ENCODE data around the gene LSM14A.
"Not testable (repeated sequence)": the region's sequence is repeated elsewhere in the genome, so short reads cannot be mapped to it uniquely, and the experiment has no call there.

Gene LSM14A

GRCh38 chr19:34158966-34159365 is 13.3 kb upstream of the LSM14A start:
- DNase-seq (ENCODE audit: low read depth) = not testable (repeated sequence)

GRCh38 chr19:34159541-34159940 is 12.8 kb upstream of the LSM14A start:
- DNase-seq (ENCODE audit: low read depth) = not testable (repeated sequence)

- not testable (repeated sequence) for DNase-seq (ENCODE audit: low read depth)
These were observed 10.4 kb upstream of the LSM14A start for GRCh38 chr19:34161902-34162301.

GRCh38 chr19:34165295-34165738 is 7.0 kb upstream of the LSM14A start:
- DNase-seq (ENCODE audit: low read depth) = no peak

- DNase-seq (ENCODE audit: low read depth) = not testable (repeated sequence)
These were observed 2.7 kb upstream of the LSM14A start for GRCh38 chr19:34169475-34170199.

- DNase-seq (ENCODE audit: low read depth) = no peak
These were observed 796 bp upstream of the LSM14A start for GRCh38 chr19:34171539-34171876.

GRCh38 chr19:34172661-34173192 is 423 bp downstream of the LSM14A start:
- no peak for DNase-seq (ENCODE audit: low read depth)

GRCh38 chr19:34173193-34173956 is 1.1 kb downstream of the LSM14A start:
- no peak for DNase-seq (ENCODE audit: low read depth)

GRCh38 chr19:34175173-34175572 is 2.9 kb downstream of the LSM14A start:
- DNase-seq (ENCODE audit: low read depth) = not testable (repeated sequence)

- no peak for DNase-seq (ENCODE audit: low read depth)
These were observed 4.3 kb downstream of the LSM14A start for GRCh38 chr19:34176581-34176980.

- DNase-seq (ENCODE audit: low read depth) = no peak
These were observed 5.9 kb downstream of the LSM14A start for GRCh38 chr19:34178274-34178610.

GRCh38 chr19:34179066-34179465 is 6.8 kb downstream of the LSM14A start:
- no peak for DNase-seq (ENCODE audit: low read depth)

- no peak for DNase-seq (ENCODE audit: low read depth)
These were observed 8.0 kb downstream of the LSM14A start for GRCh38 chr19:34180273-34180672.

- no peak for DNase-seq (ENCODE audit: low read depth)
These were observed 8.4 kb downstream of the LSM14A start for GRCh38 chr19:34180709-34181108.

GRCh38 chr19:34181111-34181864 is 9.0 kb downstream of the LSM14A start:
- no peak for DNase-seq (ENCODE audit: low read depth)

GRCh38 chr19:34182125-34182524 is 9.8 kb downstream of the LSM14A start:
- no peak for DNase-seq (ENCODE audit: low read depth)

GRCh38 chr19:34184880-34185491 is 12.7 kb downstream of the LSM14A start:
- DNase-seq (ENCODE audit: low read depth) = no peak

- no peak for DNase-seq (ENCODE audit: low read depth)
These were observed 13.9 kb downstream of the LSM14A start for GRCh38 chr19:34186205-34186604.

GRCh38 chr19:34187011-34187410 is 14.7 kb downstream of the LSM14A start:
- DNase-seq (ENCODE audit: low read depth) = no peak

GRCh38 chr19:34188408-34188807 is 16.1 kb downstream of the LSM14A start:
- no peak for DNase-seq (ENCODE audit: low read depth)

- no peak for DNase-seq (ENCODE audit: low read depth)
These were observed 17.1 kb downstream of the LSM14A start for GRCh38 chr19:34189199-34189916.
